WI38 (cell line): ENCODE results near the gene DGUOK.

Experiments
- H3K4me3 ChIP-seq: 2 replicates; pipeline ENCODE4 v1.5.1; 2011; ENCODE audit warnings: low read depth, mild to moderate bottlenecking, control low read depth, low read length
- TF ChIP-seq, protein P1 (sequence below): IDR thresholded peaks from 2 replicates; pipeline ENCODE4 v1.5.1; 2012; ENCODE audit warnings: low read depth, mild to moderate bottlenecking, control low read depth, low read length

DGUOK gene

GRCh38 chr2:73961274-73961673 is 34.6 kb downstream of the DGUOK start:
- TF ChIP-seq, protein P1, sequence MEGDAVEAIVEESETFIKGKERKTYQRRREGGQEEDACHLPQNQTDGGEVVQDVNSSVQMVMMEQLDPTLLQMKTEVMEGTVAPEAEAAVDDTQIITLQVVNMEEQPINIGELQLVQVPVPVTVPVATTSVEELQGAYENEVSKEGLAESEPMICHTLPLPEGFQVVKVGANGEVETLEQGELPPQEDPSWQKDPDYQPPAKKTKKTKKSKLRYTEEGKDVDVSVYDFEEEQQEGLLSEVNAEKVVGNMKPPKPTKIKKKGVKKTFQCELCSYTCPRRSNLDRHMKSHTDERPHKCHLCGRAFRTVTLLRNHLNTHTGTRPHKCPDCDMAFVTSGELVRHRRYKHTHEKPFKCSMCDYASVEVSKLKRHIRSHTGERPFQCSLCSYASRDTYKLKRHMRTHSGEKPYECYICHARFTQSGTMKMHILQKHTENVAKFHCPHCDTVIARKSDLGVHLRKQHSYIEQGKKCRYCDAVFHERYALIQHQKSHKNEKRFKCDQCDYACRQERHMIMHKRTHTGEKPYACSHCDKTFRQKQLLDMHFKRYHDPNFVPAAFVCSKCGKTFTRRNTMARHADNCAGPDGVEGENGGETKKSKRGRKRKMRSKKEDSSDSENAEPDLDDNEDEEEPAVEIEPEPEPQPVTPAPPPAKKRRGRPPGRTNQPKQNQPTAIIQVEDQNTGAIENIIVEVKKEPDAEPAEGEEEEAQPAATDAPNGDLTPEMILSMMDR = no peak
- H3K4me3 ChIP-seq = no peak overlapping the region

DNA sequence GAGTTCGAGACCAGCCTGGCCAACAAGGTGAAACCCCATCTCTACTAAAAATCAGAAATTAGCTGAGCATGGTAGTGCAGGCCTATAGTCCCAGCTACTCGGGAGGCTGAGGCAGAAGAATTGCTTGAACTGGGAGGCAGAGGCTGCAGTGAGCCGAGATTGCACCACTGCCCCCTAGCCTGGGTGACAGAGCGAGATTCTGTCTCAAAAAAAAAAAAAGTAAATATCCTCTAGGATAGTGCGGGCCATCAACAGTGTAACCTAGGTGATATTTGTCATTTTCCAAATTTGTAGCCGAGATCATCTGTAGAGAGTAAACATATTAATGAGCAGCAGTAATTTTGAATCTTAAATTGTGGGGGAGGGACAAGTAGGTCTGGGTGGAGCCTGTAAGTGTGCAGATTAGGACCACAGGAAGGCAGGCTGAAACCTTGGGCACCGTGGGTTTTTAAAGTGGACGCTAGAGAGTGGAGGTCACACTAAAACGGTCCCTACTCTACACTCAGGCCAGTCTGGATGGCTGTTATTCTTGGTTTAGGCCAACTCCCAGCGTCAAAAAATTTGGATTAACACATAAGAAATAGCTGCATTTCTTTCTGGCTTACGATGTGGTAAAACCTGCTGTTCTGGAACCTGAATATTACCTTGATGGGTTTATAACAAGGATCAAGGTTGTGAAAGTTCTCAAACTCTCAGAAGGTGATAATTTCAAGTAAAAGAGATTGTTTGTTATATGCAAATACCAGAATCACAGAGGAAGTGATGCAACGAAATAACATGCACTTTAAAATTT is 35.3 kb downstream of the DGUOK start:
- TF ChIP-seq, protein P1 = no peak
- H3K4me3 ChIP-seq = no peak overlapping the region

- TF ChIP-seq, protein P1 = no peak
- H3K4me3 ChIP-seq = no peak overlapping the region
These were observed 36.1 kb downstream of the DGUOK start for GRCh38 chr2:73962798-73963197.

- H3K4me3 ChIP-seq = no peak overlapping the region
- TF ChIP-seq, protein P1 = no peak
These were observed 36.9 kb downstream of the DGUOK start for GRCh38 chr2:73963385-73964120.

GRCh38 chr2:73964223-73964622 is 37.5 kb downstream of the DGUOK start:
- H3K4me3 ChIP-seq = no peak overlapping the region
- TF ChIP-seq, protein P1 = no peak

DNA sequence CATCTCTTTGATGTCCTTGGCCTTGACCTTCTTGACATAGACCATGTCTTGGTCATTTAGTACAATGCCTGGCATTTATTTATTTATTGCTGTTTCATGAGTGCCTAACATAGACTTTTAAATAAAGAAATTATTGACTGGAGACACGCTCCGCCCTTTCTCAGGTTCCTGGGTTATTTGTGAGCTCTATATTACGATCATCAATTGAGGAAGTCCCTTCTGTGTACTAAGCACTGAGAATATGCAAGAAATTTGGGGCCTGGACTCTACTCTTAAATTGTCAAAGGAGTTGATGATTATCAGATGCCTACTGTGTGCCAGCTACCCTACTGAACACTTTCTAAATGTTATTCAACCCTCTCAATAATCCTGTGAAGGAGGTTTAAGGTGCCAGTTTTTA is 38.4 kb downstream of the DGUOK start:
- H3K4me3 ChIP-seq = no peak overlapping the region

More for the DNA sequence above, 38.4 kb downstream of the DGUOK start:
- TF ChIP-seq, protein P1 = no peak
